Measurements from ENCODE around the gene SMG7.

DNA sequence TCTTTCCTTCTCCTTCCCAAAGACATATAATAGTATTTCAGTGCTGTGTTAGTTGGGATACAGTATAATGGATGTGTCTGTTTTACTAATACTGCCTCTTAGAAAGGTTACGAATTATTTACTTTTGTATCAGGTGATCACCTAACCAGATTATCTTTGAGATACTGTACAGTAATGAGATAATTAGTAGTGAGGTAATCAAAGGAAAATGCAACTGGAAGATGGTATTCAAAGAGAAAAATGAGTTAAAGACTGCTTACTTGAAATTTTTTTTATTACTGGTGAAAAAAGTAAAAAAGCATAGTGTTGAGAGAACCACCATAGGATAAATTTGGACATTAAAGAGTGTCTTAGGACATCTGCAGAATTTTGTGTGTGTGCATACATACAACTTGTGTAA is 10.9 kb downstream of the SMG7 start:
- TF ChIP-seq, protein P1, sequence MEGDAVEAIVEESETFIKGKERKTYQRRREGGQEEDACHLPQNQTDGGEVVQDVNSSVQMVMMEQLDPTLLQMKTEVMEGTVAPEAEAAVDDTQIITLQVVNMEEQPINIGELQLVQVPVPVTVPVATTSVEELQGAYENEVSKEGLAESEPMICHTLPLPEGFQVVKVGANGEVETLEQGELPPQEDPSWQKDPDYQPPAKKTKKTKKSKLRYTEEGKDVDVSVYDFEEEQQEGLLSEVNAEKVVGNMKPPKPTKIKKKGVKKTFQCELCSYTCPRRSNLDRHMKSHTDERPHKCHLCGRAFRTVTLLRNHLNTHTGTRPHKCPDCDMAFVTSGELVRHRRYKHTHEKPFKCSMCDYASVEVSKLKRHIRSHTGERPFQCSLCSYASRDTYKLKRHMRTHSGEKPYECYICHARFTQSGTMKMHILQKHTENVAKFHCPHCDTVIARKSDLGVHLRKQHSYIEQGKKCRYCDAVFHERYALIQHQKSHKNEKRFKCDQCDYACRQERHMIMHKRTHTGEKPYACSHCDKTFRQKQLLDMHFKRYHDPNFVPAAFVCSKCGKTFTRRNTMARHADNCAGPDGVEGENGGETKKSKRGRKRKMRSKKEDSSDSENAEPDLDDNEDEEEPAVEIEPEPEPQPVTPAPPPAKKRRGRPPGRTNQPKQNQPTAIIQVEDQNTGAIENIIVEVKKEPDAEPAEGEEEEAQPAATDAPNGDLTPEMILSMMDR (IDR thresholded peaks at IDR 0.05) = no peak
- TF ChIP-seq POLR2A (IDR thresholded peaks at IDR 0.05) = no peak

Measured in tibial nerve (tissue), 3 donors.